IMR-90 (cell line): ENCODE data around the gene COL9A3. TPM values are rescaled to one million over a fixed set of nuclear protein-coding genes. Genes with fewer than 3 reads are reported as not detected.
A peak's percentile ranks its signal among the peaks of the same experiment; 100 is the strongest.
"Not testable (repeated sequence)": the region's sequence is repeated elsewhere in the genome, so short reads cannot be mapped to it uniquely, and the experiment has no call there.

Experiments
- ATAC-seq: fragments of 200-7000 bp; cut with Tn5 transposase; 2 replicates; pipeline ENCODE4 v1.9.1; 2020; ENCODE audit warnings: low read depth, mild to moderate bottlenecking, moderate library complexity
- BruUV-seq: library from RNA; stranded (reverse); fragments of 400-500 nt; replicated peaks from 2 replicates; lab custom pipeline; 2021; lab: Mats Ljungman, UMichigan
- CTCF ChIA-PET: fragments of 300-600 bp; formaldehyde crosslinking; extraction: SDS; loops from one replicate; lab custom pipeline; 2021; ENCODE audit warnings: antibody characterized with exemption; lab: Yijun Ruan, JAX
- POLR2A ChIA-PET: fragments of 300-600 bp; sonication (Branson Sonifier 250); formaldehyde crosslinking; loops from one replicate; lab custom pipeline; 2022; ENCODE audit warnings: antibody characterized with exemption; ENCODE audit not compliant: unreplicated experiment; lab: Charles Lee
- DNase-seq: peaks from one replicate; pipeline ENCODE4 v3.0.0; 2013
- H2AFZ ChIP-seq: replicated peaks from 2 replicates; pipeline ENCODE3; 2013; ENCODE audit warnings: low read length, mild to moderate bottlenecking; ENCODE audit not compliant: poor library complexity
- H2AK5ac ChIP-seq: 2 replicates; pipeline ENCODE4 v1.6.1; 2013; ENCODE audit warnings: low read depth, low read length, inconsistent platforms
- H2AK9ac ChIP-seq: replicated peaks from 2 replicates; pipeline ENCODE3; 2013; ENCODE audit warnings: mild to moderate bottlenecking, low read depth, low read length, moderate library complexity; ENCODE audit not compliant: poor library complexity
- H2BK120ac ChIP-seq: 2 replicates; pipeline ENCODE4 v1.6.1; 2013; ENCODE audit warnings: low read depth, low read length, inconsistent platforms
- H2BK15ac ChIP-seq: 3 replicates; pipeline ENCODE4 v1.6.1; 2013; ENCODE audit warnings: low read depth, low read length, inconsistent platforms
- H2BK20ac ChIP-seq: 2 replicates; pipeline ENCODE4 v1.6.1; 2013; ENCODE audit warnings: low read depth, mild to moderate bottlenecking, inconsistent platforms, low read length, moderate library complexity
- H2BK5ac ChIP-seq: 2 replicates; pipeline ENCODE4 v1.6.1; 2013; ENCODE audit warnings: mild to moderate bottlenecking, low read depth, low read length, inconsistent platforms; ENCODE audit not compliant: poor library complexity, severe bottlenecking
- H3K14ac ChIP-seq: replicated peaks from 2 replicates; pipeline ENCODE4 v1.6.1; 2013; ENCODE audit warnings: low read depth, low read length, inconsistent platforms
- H3K18ac ChIP-seq: 2 replicates; pipeline ENCODE4 v1.6.1; 2013; ENCODE audit warnings: low read depth, low read length, control low read depth
- H3K23ac ChIP-seq: 2 replicates; pipeline ENCODE4 v1.6.1; 2013; ENCODE audit warnings: low read depth, low read length, inconsistent platforms
- H3K27ac ChIP-seq: 2 replicates; pipeline ENCODE4 v1.5.1; 2013; ENCODE audit warnings: mild to moderate bottlenecking, control low read depth, low read length; ENCODE audit not compliant: insufficient read depth
- H3K27me3 ChIP-seq: 2 replicates; pipeline ENCODE4 v1.6.1; 2013; ENCODE audit warnings: low read length; ENCODE audit not compliant: control insufficient read depth, insufficient read depth
- H3K36me3 ChIP-seq: 2 replicates; pipeline ENCODE4 v1.6.1; 2013; ENCODE audit warnings: low read length, mixed read lengths; ENCODE audit not compliant: control insufficient read depth, insufficient read depth
- H3K4ac ChIP-seq: 2 replicates; pipeline ENCODE4 v1.6.1; 2013; ENCODE audit warnings: low read depth, low read length, inconsistent platforms
- H3K4me1 ChIP-seq: 2 replicates; pipeline ENCODE4 v1.6.1; 2013; ENCODE audit warnings: low read length, mixed read lengths; ENCODE audit not compliant: control insufficient read depth, insufficient read depth
- H3K4me2 ChIP-seq: 2 replicates; pipeline ENCODE4 v1.6.1; 2013; ENCODE audit warnings: low read depth, mild to moderate bottlenecking, control low read depth, low read length, moderate library complexity
- H3K4me3 ChIP-seq: 2 replicates; pipeline ENCODE4 v1.5.1; 2013; ENCODE audit warnings: low read depth, mild to moderate bottlenecking, control low read depth, low read length, moderate library complexity; ENCODE audit not compliant: insufficient read depth
- H3K56ac ChIP-seq: 2 replicates; pipeline ENCODE4 v1.6.1; 2013; ENCODE audit warnings: low read length, inconsistent platforms; ENCODE audit not compliant: insufficient read depth; ENCODE audit errors: extremely low read depth
- H3K79me1 ChIP-seq, 2 experiments: 2 replicates each; pipeline ENCODE4 v1.6.1; 2013; ENCODE audit warnings: low read length in 2 of 2, inconsistent platforms in 1 of 2, low read depth in 1 of 2
- H3K9ac ChIP-seq: 2 replicates; pipeline ENCODE4 v1.6.1; 2013; ENCODE audit warnings: low read depth, low read length, control low read depth
- H3K9me1 ChIP-seq: 2 replicates; pipeline ENCODE4 v1.6.1; 2013; ENCODE audit warnings: low read length, inconsistent platforms; ENCODE audit not compliant: insufficient read depth
- H3K9me3 ChIP-seq: 2 replicates; pipeline ENCODE4 v1.6.1; 2013; ENCODE audit warnings: low read length; ENCODE audit not compliant: control insufficient read depth, insufficient read depth
- H4K20me1 ChIP-seq: 2 replicates; pipeline ENCODE4 v1.6.1; 2013; ENCODE audit warnings: low read length, inconsistent platforms; ENCODE audit not compliant: insufficient read depth
- H4K5ac ChIP-seq: 2 replicates; pipeline ENCODE4 v1.6.1; 2013; ENCODE audit warnings: mild to moderate bottlenecking, low read depth, low read length, control low read depth
- H4K8ac ChIP-seq, 2 experiments: 2 replicates each; pipeline ENCODE4 v1.6.1; 2013; ENCODE audit warnings: low read depth in 2 of 2, low read length in 2 of 2, control low read depth in 1 of 2, inconsistent platforms in 1 of 2
- H4K91ac ChIP-seq: 2 replicates; pipeline ENCODE4 v1.6.1; 2013; ENCODE audit warnings: low read depth, low read length, inconsistent platforms; ENCODE audit not compliant: insufficient read depth
- CTCF ChIP-seq: conservative IDR thresholded peaks from 2 replicates; pipeline ENCODE4 v1.5.1; 2012; ENCODE audit warnings: mild to moderate bottlenecking, low read depth, low read length, improper control_type of control experiment
- RAD21 ChIP-seq: IDR thresholded peaks from 2 replicates; pipeline ENCODE4 v1.6.1; 2012; ENCODE audit warnings: low read length, improper control_type of control experiment
- SMC3 ChIP-seq: fragments of 150-350 bp; IDR thresholded peaks from 2 replicates; pipeline ENCODE4 v1.6.1; 2016; ENCODE audit warnings: low read depth, mild to moderate bottlenecking, antibody characterized with exemption, low read length, moderate library complexity
- WGBS, 2 experiments: methylation state at CpG; one replicate each; pipeline versions ENCODE4 v1.1.5 to v1.1.7; 2013; ENCODE audit warnings: missing lambda C conversion rate in 2 of 2; ENCODE audit not compliant: insufficient read length in 1 of 2; ENCODE audit errors: extremely low coverage in 2 of 2; 5-methylcytosine and 5-hydroxymethylcytosine counted together
- dilution Hi-C: fragments of 300-500 bp; cut with HindIII; formaldehyde crosslinking; loops from one replicate; pipeline ENCODE4 v1.14.3; 2018; ENCODE audit warnings: low sequenced_read_pairs; ENCODE audit not compliant: unreplicated experiment
- in situ Hi-C: fragments of 300-500 bp; cut with MboI; formaldehyde crosslinking; loops from 3 replicates; pipeline ENCODE4 v1.14.3; 2019; ENCODE audit warnings: low sequenced_read_pairs, inconsistent platforms, mixed read lengths
- intact Hi-C: fragments of 100-400 bp; cut with micrococcal nuclease; formaldehyde crosslinking; loops from 2 replicates; pipeline ENCODE4 v1.10.0; 2022
- polyA plus RNA-seq, 3 experiments: library from polyadenylated mRNA; depleted of rRNA; stranded (reverse); fragments of >200 nt; gene quantifications; 2 replicates each; pipeline ENCODE4 v1.2.3, GENCODE V29; 2012; ENCODE audit warnings: low replicate concordance in 1 of 3
- total RNA-seq: library from RNA; depleted of rRNA; stranded (reverse); fragments of >200 nt; gene quantifications from 2 replicates; pipeline ENCODE4 v1.2.3, GENCODE V29; 2012

Gene COL9A3
- total and polyA plus RNA-seq, 2 of the 4 experiments (the other 2 are of a cell fraction) = 0.36 to 1.4 TPM

DNA sequence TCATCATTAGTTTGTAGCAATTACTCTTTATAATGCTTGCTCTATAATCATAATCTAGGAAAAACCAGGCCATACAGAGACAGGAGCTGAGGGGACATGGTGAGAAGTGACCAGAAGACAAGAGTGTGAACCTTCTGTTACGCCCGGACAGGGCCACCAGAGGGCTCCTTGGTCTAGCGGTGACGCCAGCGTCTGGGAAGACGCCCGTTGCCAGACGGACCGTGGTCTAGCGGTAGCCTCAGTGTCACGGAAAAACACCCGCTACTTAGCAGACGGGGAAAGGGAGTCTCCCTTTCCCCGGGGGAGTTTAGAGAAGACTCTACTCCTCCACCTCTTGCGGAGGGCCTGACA, 56.8 kb downstream of the COL9A3 start:
- in situ Hi-C loops (loop anchor here (10.0 kb wide), 1 partner anchor 141 kb away; no protein-coding TSS in a partner anchor), intact Hi-C loops (loop anchor here (1.0 kb wide), 1 partner anchor 136 kb away; no protein-coding TSS in a partner anchor)
- ATAC-seq, H4K5ac ChIP-seq, H2AK5ac ChIP-seq, H2BK15ac ChIP-seq, H4K8ac ChIP-seq, H2AK9ac ChIP-seq, H3K4ac ChIP-seq, H3K18ac ChIP-seq, H3K79me1 ChIP-seq, H4K20me1 ChIP-seq, H3K4me1 ChIP-seq, dilution Hi-C loops, H4K91ac ChIP-seq, H3K9me3 ChIP-seq, H2BK5ac ChIP-seq, H3K4me3 ChIP-seq, H3K56ac ChIP-seq, H3K9me1 ChIP-seq, H3K27me3 ChIP-seq, BruUV-seq, H3K36me3 ChIP-seq, H2AFZ ChIP-seq, H3K27ac ChIP-seq, H3K14ac ChIP-seq, H2BK20ac ChIP-seq, H3K9ac ChIP-seq, POLR2A ChIA-PET, H3K4me2 ChIP-seq, H2BK120ac ChIP-seq, H3K23ac ChIP-seq: not testable (repeated sequence)
- CTCF ChIA-PET = interaction anchor here (1.3 kb wide), 1 partner anchor 21 kb away, joined by 3 read pairs; no protein-coding TSS in a partner anchor
- TF ChIP-seq CTCF (peak; percentile 50), SMC3 (peak; percentile 45; the same call in 1 of the 2 replicates), RAD21 (peak; percentile 55)
- 3% methylated on average over 7 of the region's 15 CpGs; no CpG with 5 or more reads in 1 of the 2 experiments for WGBS, 2 experiments
- DNase-seq = peak; percentile 42
